Suprapubic skin (tissue), 4 donors: Measurements from ENCODE around the gene ANAPC5.

Source experiments
- EP300 ChIP-seq: sonication (generic); formaldehyde crosslinking; IDR thresholded peaks from one replicate; pipeline ENCODE4 v1.6.1; 2017; ENCODE audit warnings: antibody characterized with exemption
- POLR2A ChIP-seq, 2 donors: fragments of 450-650 bp; IDR thresholded peaks; one replicate each; pipeline ENCODE4 v1.6.1; 2017; ENCODE audit warnings: antibody characterized with exemption in 2 of 2, mild to moderate bottlenecking in 2 of 2, moderate library complexity in 2 of 2
- POLR2AphosphoS5 ChIP-seq, 3 donors: sonication (generic); formaldehyde crosslinking; IDR thresholded peaks; one replicate each; pipeline ENCODE4 v1.6.1; 2017; ENCODE audit warnings: antibody characterized with exemption in 3 of 3
- TF ChIP-seq, protein P1 (sequence below), 2 donors: fragments of 200-600 bp in 1 of 2; fragments of 450-650 bp in 1 of 2; sonication (generic) in 1 of 2; IDR thresholded peaks; one replicate each; pipeline ENCODE4 v1.5.1; 2016 to 2019; ENCODE audit warnings: antibody characterized with exemption in 2 of 2, mild to moderate bottlenecking in 1 of 2, moderate library complexity in 1 of 2

DNA sequence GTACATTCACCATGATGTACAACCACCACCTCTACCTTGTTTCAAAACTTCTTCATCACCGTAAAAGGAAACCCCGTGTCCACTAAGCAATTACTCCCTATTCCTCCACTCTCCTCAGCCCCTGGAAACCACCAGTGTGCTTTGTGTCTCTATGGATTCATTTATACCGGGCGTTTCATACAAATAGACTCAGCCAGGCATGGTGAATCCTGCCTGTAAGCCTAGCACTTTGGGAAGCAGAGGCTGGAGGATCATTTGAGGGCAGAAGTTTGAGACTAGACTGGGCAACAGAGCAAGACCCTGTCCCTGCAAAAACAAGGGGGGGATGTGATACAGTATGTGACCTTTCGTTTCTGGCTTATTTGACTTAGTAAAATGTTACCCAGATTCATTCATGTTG, 26.5 kb upstream of the ANAPC5 start:
- TF ChIP-seq, protein P1, sequence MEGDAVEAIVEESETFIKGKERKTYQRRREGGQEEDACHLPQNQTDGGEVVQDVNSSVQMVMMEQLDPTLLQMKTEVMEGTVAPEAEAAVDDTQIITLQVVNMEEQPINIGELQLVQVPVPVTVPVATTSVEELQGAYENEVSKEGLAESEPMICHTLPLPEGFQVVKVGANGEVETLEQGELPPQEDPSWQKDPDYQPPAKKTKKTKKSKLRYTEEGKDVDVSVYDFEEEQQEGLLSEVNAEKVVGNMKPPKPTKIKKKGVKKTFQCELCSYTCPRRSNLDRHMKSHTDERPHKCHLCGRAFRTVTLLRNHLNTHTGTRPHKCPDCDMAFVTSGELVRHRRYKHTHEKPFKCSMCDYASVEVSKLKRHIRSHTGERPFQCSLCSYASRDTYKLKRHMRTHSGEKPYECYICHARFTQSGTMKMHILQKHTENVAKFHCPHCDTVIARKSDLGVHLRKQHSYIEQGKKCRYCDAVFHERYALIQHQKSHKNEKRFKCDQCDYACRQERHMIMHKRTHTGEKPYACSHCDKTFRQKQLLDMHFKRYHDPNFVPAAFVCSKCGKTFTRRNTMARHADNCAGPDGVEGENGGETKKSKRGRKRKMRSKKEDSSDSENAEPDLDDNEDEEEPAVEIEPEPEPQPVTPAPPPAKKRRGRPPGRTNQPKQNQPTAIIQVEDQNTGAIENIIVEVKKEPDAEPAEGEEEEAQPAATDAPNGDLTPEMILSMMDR (IDR thresholded peaks at IDR 0.05) = no peak
- TF ChIP-seq POLR2A (IDR thresholded peaks at IDR 0.05) (no peak), EP300 (no peak), POLR2AphosphoS5 (IDR thresholded peaks at IDR 0.05) (no peak)
